ENCODE results near the gene ZNF736. TPM values are rescaled to one million over a fixed set of nuclear protein-coding genes. Genes with fewer than 3 reads are reported as not detected.

ZNF736 gene
- polyA plus RNA-seq, 1 donor (not counting 4 experiments of a cell fraction or from before 2014, with no cell fraction given): 8.2 TPM

DNA sequence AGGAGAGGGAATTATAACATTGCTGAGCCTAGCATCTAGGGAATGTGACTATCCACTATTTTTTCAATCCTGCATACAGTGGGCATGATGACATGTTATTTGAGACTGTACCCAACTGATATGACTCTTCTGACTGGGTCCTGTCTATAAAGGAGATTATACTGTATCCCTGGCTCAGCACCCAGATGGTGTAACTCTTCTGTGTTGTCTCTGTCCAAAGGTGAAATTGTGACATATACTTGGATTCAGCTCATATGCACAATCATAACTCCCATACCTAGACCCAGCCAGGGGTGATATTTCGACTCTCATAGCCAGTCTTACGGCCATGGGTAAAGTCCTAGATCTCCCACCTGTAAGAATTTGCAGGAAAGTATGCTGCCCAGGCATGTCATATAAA lies 59.3 kb downstream of the ZNF736 start:
- Histone ChIP-seq H3K4me3 (ENCODE audit: control insufficient read depth in 2 of 3, extremely low read depth in 1 of 3, insufficient read depth in 2 of 3, low read depth in 1 of 3, low read length in 3 of 3) (no peak overlapping the region), H3K27me3 (ENCODE audit: control insufficient read depth, extremely low read depth, insufficient read depth, low read length) (no peaks in the 10 kb centered on the region), H3K4me1 (ENCODE audit: control insufficient read depth, extremely low read depth, insufficient read depth, low read length) (no peaks in the 10 kb centered on the region), H3K9me1 (ENCODE audit: control insufficient read depth, extremely low read depth, insufficient read depth, low read length) (no peaks in the 10 kb centered on the region), H2AFZ (ENCODE audit: control insufficient read depth, low read length) (no peak overlapping the region), H3K4me2 (ENCODE audit: control insufficient read depth, extremely low read depth, insufficient read depth, low read depth, low read length) (no peak overlapping the region), H3K36me3 (ENCODE audit: control insufficient read depth in 2 of 2, extremely low read depth in 1 of 2, insufficient read depth in 2 of 2, low read length in 2 of 2) (no peaks in the 10 kb centered on the region), H3K9me3 (ENCODE audit: control insufficient read depth, low read depth, low read length) (no peaks in the 10 kb centered on the region), H3K9ac (ENCODE audit: control insufficient read depth, extremely low read depth, insufficient read depth, low read length) (no peak overlapping the region), H3K79me2 (ENCODE audit: control insufficient read depth, insufficient read depth, low read length) (no peaks in the 10 kb centered on the region), H4K20me1 (ENCODE audit: control insufficient read depth, extremely low read depth, insufficient read depth, low read length) (no peaks in the 10 kb centered on the region), H3K27ac (ENCODE audit: control insufficient read depth, insufficient read depth, low read length) (no peak overlapping the region)
- FAIRE-seq (no peak), DNase-seq (ENCODE audit: low read depth, low spot score) (no peak)
- TF ChIP-seq EZH2 (IDR thresholded peaks at IDR 0.05; ENCODE audit: low read length) (no peak), CTCF (optimal IDR thresholded peaks at IDR 0.05 in 1 of 3, IDR thresholded peaks at IDR 0.05 in 1 of 3, conservative IDR thresholded peaks at IDR 0.05 in 1 of 3; ENCODE audit: extremely low read depth in 1 of 3, insufficient read depth in 2 of 3, low read length in 3 of 3) (no peak)
- dilution Hi-C loops (cut with MboI; ENCODE audit: extremely low pct_ligation_motif_present, low sequenced_read_pairs): loop anchor here (25.0 kb wide), 1 partner anchor 89 kb away; no protein-coding TSS in a partner anchor

DNA sequence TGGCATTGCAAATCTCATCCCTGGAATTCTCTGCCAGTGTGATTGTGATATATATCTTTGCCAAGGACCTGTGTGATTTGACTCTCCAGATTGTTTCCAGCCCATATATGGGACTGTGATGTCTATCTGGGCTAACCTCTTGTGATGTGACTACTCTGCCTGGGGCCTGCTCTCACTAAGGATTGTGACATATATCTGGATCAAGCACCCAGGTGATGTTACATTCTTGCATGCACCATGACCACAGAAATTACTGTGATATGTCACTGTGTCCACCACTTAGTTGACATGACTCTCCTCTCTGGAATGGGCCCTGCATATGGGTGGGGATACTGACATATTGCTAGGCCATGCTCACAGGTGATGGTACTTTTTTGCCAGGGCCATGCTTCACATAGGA lies 86.6 kb downstream of the ZNF736 start:
- H3K4me3 ChIP-seq (ENCODE audit: control insufficient read depth in 2 of 3, extremely low read depth in 1 of 3, insufficient read depth in 2 of 3, low read depth in 1 of 3, low read length in 3 of 3): no peak overlapping the region
- no peak overlapping the region for H3K4me2 ChIP-seq (ENCODE audit: control insufficient read depth, extremely low read depth, insufficient read depth, low read depth, low read length)
- no peak overlapping the region for H2AFZ ChIP-seq (ENCODE audit: control insufficient read depth, low read length)
- no peak overlapping the region for H3K9ac ChIP-seq (ENCODE audit: control insufficient read depth, extremely low read depth, insufficient read depth, low read length)
- DNase-seq (ENCODE audit: low read depth, low spot score): no peak
- TF ChIP-seq CTCF (optimal IDR thresholded peaks at IDR 0.05 in 1 of 3, IDR thresholded peaks at IDR 0.05 in 1 of 3, conservative IDR thresholded peaks at IDR 0.05 in 1 of 3; ENCODE audit: extremely low read depth in 1 of 3, insufficient read depth in 2 of 3, low read length in 3 of 3) (no peak), EZH2 (IDR thresholded peaks at IDR 0.05; ENCODE audit: low read length) (no peak)
- H3K36me3 ChIP-seq (ENCODE audit: control insufficient read depth in 2 of 2, extremely low read depth in 1 of 2, insufficient read depth in 2 of 2, low read length in 2 of 2): no peaks in the 10 kb centered on the region
- no peaks in the 10 kb centered on the region for H3K9me1 ChIP-seq (ENCODE audit: control insufficient read depth, extremely low read depth, insufficient read depth, low read length)
- H3K27ac ChIP-seq (ENCODE audit: control insufficient read depth, insufficient read depth, low read length): no peak overlapping the region
- no peak for FAIRE-seq
- dilution Hi-C loops (cut with MboI; ENCODE audit: extremely low pct_ligation_motif_present, low sequenced_read_pairs): no loop called here
- no peaks in the 10 kb centered on the region for H4K20me1 ChIP-seq (ENCODE audit: control insufficient read depth, extremely low read depth, insufficient read depth, low read length)
- H3K4me1 ChIP-seq (ENCODE audit: control insufficient read depth, extremely low read depth, insufficient read depth, low read length): no peaks in the 10 kb centered on the region
- no peaks in the 10 kb centered on the region for H3K27me3 ChIP-seq (ENCODE audit: control insufficient read depth, extremely low read depth, insufficient read depth, low read length)
- H3K9me3 ChIP-seq (ENCODE audit: control insufficient read depth, low read depth, low read length): no peaks in the 10 kb centered on the region
- no peaks in the 10 kb centered on the region for H3K79me2 ChIP-seq (ENCODE audit: control insufficient read depth, insufficient read depth, low read length)

Other genes starting within 250 kb of the ZNF736 start
- not detected in 3 replicates for gene ZNF735, start 106.8 kb upstream of the ZNF736 start, polyA plus RNA-seq
- not detected in 3 replicates for gene ZNF679, start 85.5 kb upstream of the ZNF736 start, polyA plus RNA-seq
- gene ZNF680, start 249.1 kb downstream of the ZNF736 start, polyA plus RNA-seq: 1.9 to 4.5 TPM (median 2.6 TPM) in 3 replicates